GM23338 (cell line): Measurements from ENCODE around the gene PRR33. TPM values are rescaled to one million over a fixed set of nuclear protein-coding genes. Genes with fewer than 3 reads are reported as not detected.

Source experiments
- ATAC-seq: fragments of 200-7000 bp; cut with Tn5 transposase; 3 replicates; pipeline ENCODE4 v1.9.1; 2020
- DNase-seq: peaks from one replicate; pipeline ENCODE4 v3.0.0-alpha.2; 2015; ENCODE audit warnings: low spot score
- H2AFZ ChIP-seq: fragments of 200-600 bp; sonication (generic); 2 replicates; pipeline ENCODE4 v1.8.0; 2016; ENCODE audit warnings: antibody characterized with exemption, mild to moderate bottlenecking, moderate library complexity
- H3F3A ChIP-seq: fragments of 200-600 bp; sonication (generic); replicated peaks from 2 replicates; pipeline ENCODE4 v1.8.0; 2017; ENCODE audit warnings: antibody characterized with exemption, mixed run types, low read depth
- H3K27ac ChIP-seq: fragments of 200-600 bp; sonication (generic); 2 replicates; pipeline ENCODE4 v1.6.1; 2016; ENCODE audit warnings: low read depth
- H3K27me3 ChIP-seq: fragments of 200-600 bp; sonication (generic); 2 replicates; pipeline ENCODE4 v1.8.0; 2016; ENCODE audit warnings: mild to moderate bottlenecking, mixed run types, moderate library complexity; ENCODE audit not compliant: insufficient read depth
- H3K36me3 ChIP-seq: fragments of 200-600 bp; sonication (generic); 2 replicates; pipeline ENCODE4 v1.8.0; 2016; ENCODE audit warnings: mild to moderate bottlenecking; ENCODE audit not compliant: insufficient read depth
- H3K4me1 ChIP-seq: fragments of 200-600 bp; sonication (generic); 2 replicates; pipeline ENCODE4 v1.8.0; 2016; ENCODE audit warnings: mild to moderate bottlenecking, moderate library complexity; ENCODE audit not compliant: insufficient read depth
- H3K4me2 ChIP-seq: fragments of 200-600 bp; sonication (generic); 2 replicates; pipeline ENCODE4 v1.7.1; 2017; ENCODE audit warnings: mixed run types
- H3K4me3 ChIP-seq: fragments of 200-600 bp; sonication (generic); 2 replicates; pipeline ENCODE4 v1.6.1; 2016; ENCODE audit warnings: mixed run types
- H3K79me2 ChIP-seq: fragments of 200-600 bp; sonication (generic); replicated peaks from 2 replicates; pipeline ENCODE4 v1.8.0; 2017; ENCODE audit warnings: mild to moderate bottlenecking; ENCODE audit not compliant: insufficient read depth
- H3K9me2 ChIP-seq: fragments of 200-600 bp; sonication (generic); 2 replicates; pipeline ENCODE4 v1.8.0; 2017; ENCODE audit not compliant: insufficient read depth
- H4K20me1 ChIP-seq: fragments of 200-600 bp; sonication (generic); replicated peaks from 2 replicates; pipeline ENCODE4 v1.8.0; 2017; ENCODE audit warnings: mild to moderate bottlenecking; ENCODE audit not compliant: insufficient read depth
- H3K27ac Mint-ChIP-seq: 2 replicates; pipeline ENCODE4 v1.8.0; 2020; ENCODE audit warnings: inconsistent platforms, mild to moderate bottlenecking, moderate library complexity, mixed read lengths
- H3K27me3 Mint-ChIP-seq: 3 replicates; pipeline ENCODE4 v1.8.0; 2022; ENCODE audit warnings: low read depth, mild to moderate bottlenecking, moderate library complexity, mixed read lengths, inconsistent platforms; ENCODE audit not compliant: insufficient read depth, poor library complexity
- H3K36me3 Mint-ChIP-seq: 3 replicates; pipeline ENCODE4 v1.8.0; 2021; ENCODE audit warnings: low read depth, mild to moderate bottlenecking, inconsistent platforms, moderate library complexity, mixed read lengths
- H3K4me1 Mint-ChIP-seq: 3 replicates; pipeline ENCODE4 v1.8.0; 2020; ENCODE audit warnings: mild to moderate bottlenecking, inconsistent platforms, mixed read lengths
- H3K4me3 Mint-ChIP-seq: 3 replicates; pipeline ENCODE4 v1.8.0; 2021; ENCODE audit warnings: moderate library complexity, mild to moderate bottlenecking, inconsistent platforms, mixed read lengths
- H3K9me3 Mint-ChIP-seq: 3 replicates; pipeline ENCODE4 v1.8.0; 2020; ENCODE audit warnings: moderate library complexity, mild to moderate bottlenecking, inconsistent platforms, mixed read lengths
- CREB1 ChIP-seq: fragments of 250-450 bp; sonication (Bioruptor Pico); IDR thresholded peaks from 2 replicates; pipeline ENCODE4 v1.5.0; 2020; ENCODE audit warnings: low read depth, mild to moderate bottlenecking, moderate library complexity
- EZH2 ChIP-seq: fragments of 200-600 bp; sonication (generic); IDR thresholded peaks from one replicate; pipeline ENCODE4 v1.8.0; 2017; ENCODE audit warnings: antibody characterized with exemption, mild to moderate bottlenecking, low read depth; ENCODE audit not compliant: unreplicated experiment
- EZH2phosphoT487 ChIP-seq: fragments of 200-600 bp; sonication (generic); IDR thresholded peaks from one replicate; pipeline ENCODE4 v1.8.1; 2018; ENCODE audit warnings: antibody characterized with exemption; ENCODE audit not compliant: unreplicated experiment
- JUNB ChIP-seq: IDR thresholded peaks from one replicate; pipeline ENCODE4 v1.6.1; 2016; ENCODE audit warnings: antibody characterized with exemption; ENCODE audit not compliant: unreplicated experiment
- NANOG ChIP-seq: IDR thresholded peaks from 2 replicates; pipeline ENCODE4 v1.6.1; 2016; ENCODE audit warnings: antibody characterized with exemption, borderline replicate concordance
- POLR2AphosphoS5 ChIP-seq: IDR thresholded peaks from 2 replicates; pipeline ENCODE4 v1.6.1; 2016; ENCODE audit warnings: antibody characterized with exemption, low read depth
- STAT1 ChIP-seq: IDR thresholded peaks from one replicate; pipeline ENCODE4 v1.6.1; 2016; ENCODE audit warnings: antibody characterized with exemption; ENCODE audit not compliant: unreplicated experiment
- ZNF114 ChIP-seq: fragments of 250-450 bp; sonication (Bioruptor Pico); IDR thresholded peaks from 2 replicates; pipeline ENCODE4 v1.5.0; 2020; ENCODE audit warnings: mild to moderate bottlenecking, moderate library complexity
- ZNF331 ChIP-seq: fragments of 250-450 bp; sonication (Bioruptor Pico); IDR thresholded peaks from 2 replicates; pipeline ENCODE4 v1.5.0; 2020; ENCODE audit warnings: low read depth, mild to moderate bottlenecking, moderate library complexity
- polyA plus RNA-seq: library from polyadenylated mRNA; unstranded; fragments of >200 nt; fragmentation: Nextera tagmentation; extraction: Ambion mirVana; gene quantifications from 2 replicates; pipeline ENCODE4 v1.2.1, GENCODE V29; 2016
- total RNA-seq: library from RNA; depleted of rRNA; stranded (reverse); fragments of >200 nt; shearing (Covaris generic); gene quantifications from 2 replicates; pipeline ENCODE4 v1.2.3, GENCODE V29; 2014
- TF ChIP-seq, protein P1 (sequence below): IDR thresholded peaks from one replicate; pipeline ENCODE4 v1.6.1; 2018; ENCODE audit warnings: antibody characterized with exemption; ENCODE audit not compliant: unreplicated experiment
- TF ChIP-seq, protein P2 (sequence below), 2 experiments: fragments of 200-600 bp in 1 of 2; sonication (generic) in 1 of 2; conservative IDR thresholded peaks; 2 replicates each; pipeline versions ENCODE4 v1.5.1 to v1.6.1; 2016 to 2017; ENCODE audit warnings: antibody characterized with exemption in 2 of 2, low read depth in 2 of 2, mild to moderate bottlenecking in 2 of 2, moderate library complexity in 1 of 2
- TF ChIP-seq, protein P3 (sequence below): fragments of 250-450 bp; sonication (Bioruptor Pico); IDR thresholded peaks from 2 replicates; pipeline ENCODE4 v1.5.0; 2020; ENCODE audit warnings: mild to moderate bottlenecking, moderate library complexity
- TF ChIP-seq, protein P4 (sequence below): IDR thresholded peaks from 2 replicates; pipeline ENCODE4 v1.6.1; 2016; ENCODE audit warnings: antibody characterized with exemption

PRR33 gene
- total and polyA plus RNA-seq, 2 experiments from 2014 or later, result not detected

DNA sequence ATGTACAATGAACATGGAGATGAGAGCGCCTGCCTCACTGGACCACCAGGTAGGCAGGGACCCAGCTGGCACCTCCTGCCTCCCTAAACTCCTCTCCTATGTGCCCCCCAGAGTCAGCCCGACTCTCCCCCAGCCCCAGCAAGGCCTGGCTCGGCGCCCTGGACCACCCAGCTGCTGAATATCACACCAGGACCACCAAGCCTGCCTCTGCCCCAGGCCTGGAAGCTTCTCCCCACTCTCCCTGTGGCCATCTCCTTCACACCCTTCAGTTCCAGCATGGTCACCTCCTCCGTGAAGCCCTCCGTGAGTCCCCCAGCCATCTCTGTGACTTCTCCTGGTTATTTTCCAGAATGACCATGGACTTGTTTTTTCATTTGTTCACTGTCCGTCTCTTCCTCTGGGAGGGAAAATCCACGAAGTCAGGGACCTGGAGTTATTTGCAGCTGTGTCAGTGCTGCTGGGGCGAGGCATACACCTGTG lies 45.2 kb downstream of the PRR33 start:
- Histone ChIP-seq H4K20me1 (no peaks in the 10 kb centered on the region), H3K4me3 (no peak overlapping the region), H3K9me2 (no peaks in the 10 kb centered on the region), H3K79me2 (no peaks in the 10 kb centered on the region), H2AFZ (no peak overlapping the region), H3K4me1 (no peaks in the 10 kb centered on the region), H3K36me3 (no peaks in the 10 kb centered on the region), H3K4me2 (no peak overlapping the region), H3F3A (no peaks in the 10 kb centered on the region), H3K27me3 (no peaks in the 10 kb centered on the region), H3K27ac (no peak overlapping the region)
- TF ChIP-seq, protein P1, sequence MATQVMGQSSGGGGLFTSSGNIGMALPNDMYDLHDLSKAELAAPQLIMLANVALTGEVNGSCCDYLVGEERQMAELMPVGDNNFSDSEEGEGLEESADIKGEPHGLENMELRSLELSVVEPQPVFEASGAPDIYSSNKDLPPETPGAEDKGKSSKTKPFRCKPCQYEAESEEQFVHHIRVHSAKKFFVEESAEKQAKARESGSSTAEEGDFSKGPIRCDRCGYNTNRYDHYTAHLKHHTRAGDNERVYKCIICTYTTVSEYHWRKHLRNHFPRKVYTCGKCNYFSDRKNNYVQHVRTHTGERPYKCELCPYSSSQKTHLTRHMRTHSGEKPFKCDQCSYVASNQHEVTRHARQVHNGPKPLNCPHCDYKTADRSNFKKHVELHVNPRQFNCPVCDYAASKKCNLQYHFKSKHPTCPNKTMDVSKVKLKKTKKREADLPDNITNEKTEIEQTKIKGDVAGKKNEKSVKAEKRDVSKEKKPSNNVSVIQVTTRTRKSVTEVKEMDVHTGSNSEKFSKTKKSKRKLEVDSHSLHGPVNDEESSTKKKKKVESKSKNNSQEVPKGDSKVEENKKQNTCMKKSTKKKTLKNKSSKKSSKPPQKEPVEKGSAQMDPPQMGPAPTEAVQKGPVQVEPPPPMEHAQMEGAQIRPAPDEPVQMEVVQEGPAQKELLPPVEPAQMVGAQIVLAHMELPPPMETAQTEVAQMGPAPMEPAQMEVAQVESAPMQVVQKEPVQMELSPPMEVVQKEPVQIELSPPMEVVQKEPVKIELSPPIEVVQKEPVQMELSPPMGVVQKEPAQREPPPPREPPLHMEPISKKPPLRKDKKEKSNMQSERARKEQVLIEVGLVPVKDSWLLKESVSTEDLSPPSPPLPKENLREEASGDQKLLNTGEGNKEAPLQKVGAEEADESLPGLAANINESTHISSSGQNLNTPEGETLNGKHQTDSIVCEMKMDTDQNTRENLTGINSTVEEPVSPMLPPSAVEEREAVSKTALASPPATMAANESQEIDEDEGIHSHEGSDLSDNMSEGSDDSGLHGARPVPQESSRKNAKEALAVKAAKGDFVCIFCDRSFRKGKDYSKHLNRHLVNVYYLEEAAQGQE, result no peak
- TF ChIP-seq EZH2phosphoT487, result no peak
- TF ChIP-seq, protein P2, sequence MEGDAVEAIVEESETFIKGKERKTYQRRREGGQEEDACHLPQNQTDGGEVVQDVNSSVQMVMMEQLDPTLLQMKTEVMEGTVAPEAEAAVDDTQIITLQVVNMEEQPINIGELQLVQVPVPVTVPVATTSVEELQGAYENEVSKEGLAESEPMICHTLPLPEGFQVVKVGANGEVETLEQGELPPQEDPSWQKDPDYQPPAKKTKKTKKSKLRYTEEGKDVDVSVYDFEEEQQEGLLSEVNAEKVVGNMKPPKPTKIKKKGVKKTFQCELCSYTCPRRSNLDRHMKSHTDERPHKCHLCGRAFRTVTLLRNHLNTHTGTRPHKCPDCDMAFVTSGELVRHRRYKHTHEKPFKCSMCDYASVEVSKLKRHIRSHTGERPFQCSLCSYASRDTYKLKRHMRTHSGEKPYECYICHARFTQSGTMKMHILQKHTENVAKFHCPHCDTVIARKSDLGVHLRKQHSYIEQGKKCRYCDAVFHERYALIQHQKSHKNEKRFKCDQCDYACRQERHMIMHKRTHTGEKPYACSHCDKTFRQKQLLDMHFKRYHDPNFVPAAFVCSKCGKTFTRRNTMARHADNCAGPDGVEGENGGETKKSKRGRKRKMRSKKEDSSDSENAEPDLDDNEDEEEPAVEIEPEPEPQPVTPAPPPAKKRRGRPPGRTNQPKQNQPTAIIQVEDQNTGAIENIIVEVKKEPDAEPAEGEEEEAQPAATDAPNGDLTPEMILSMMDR (conservative IDR thresholded peaks at IDR 0.05; ENCODE audit: low read depth in 2 of 2), result no peak
- TF ChIP-seq CREB1, result no peak
- no peak for TF ChIP-seq JUNB
- TF ChIP-seq ZNF114 (CRISPR knock-in tag), result no peak
- TF ChIP-seq, protein P3, sequence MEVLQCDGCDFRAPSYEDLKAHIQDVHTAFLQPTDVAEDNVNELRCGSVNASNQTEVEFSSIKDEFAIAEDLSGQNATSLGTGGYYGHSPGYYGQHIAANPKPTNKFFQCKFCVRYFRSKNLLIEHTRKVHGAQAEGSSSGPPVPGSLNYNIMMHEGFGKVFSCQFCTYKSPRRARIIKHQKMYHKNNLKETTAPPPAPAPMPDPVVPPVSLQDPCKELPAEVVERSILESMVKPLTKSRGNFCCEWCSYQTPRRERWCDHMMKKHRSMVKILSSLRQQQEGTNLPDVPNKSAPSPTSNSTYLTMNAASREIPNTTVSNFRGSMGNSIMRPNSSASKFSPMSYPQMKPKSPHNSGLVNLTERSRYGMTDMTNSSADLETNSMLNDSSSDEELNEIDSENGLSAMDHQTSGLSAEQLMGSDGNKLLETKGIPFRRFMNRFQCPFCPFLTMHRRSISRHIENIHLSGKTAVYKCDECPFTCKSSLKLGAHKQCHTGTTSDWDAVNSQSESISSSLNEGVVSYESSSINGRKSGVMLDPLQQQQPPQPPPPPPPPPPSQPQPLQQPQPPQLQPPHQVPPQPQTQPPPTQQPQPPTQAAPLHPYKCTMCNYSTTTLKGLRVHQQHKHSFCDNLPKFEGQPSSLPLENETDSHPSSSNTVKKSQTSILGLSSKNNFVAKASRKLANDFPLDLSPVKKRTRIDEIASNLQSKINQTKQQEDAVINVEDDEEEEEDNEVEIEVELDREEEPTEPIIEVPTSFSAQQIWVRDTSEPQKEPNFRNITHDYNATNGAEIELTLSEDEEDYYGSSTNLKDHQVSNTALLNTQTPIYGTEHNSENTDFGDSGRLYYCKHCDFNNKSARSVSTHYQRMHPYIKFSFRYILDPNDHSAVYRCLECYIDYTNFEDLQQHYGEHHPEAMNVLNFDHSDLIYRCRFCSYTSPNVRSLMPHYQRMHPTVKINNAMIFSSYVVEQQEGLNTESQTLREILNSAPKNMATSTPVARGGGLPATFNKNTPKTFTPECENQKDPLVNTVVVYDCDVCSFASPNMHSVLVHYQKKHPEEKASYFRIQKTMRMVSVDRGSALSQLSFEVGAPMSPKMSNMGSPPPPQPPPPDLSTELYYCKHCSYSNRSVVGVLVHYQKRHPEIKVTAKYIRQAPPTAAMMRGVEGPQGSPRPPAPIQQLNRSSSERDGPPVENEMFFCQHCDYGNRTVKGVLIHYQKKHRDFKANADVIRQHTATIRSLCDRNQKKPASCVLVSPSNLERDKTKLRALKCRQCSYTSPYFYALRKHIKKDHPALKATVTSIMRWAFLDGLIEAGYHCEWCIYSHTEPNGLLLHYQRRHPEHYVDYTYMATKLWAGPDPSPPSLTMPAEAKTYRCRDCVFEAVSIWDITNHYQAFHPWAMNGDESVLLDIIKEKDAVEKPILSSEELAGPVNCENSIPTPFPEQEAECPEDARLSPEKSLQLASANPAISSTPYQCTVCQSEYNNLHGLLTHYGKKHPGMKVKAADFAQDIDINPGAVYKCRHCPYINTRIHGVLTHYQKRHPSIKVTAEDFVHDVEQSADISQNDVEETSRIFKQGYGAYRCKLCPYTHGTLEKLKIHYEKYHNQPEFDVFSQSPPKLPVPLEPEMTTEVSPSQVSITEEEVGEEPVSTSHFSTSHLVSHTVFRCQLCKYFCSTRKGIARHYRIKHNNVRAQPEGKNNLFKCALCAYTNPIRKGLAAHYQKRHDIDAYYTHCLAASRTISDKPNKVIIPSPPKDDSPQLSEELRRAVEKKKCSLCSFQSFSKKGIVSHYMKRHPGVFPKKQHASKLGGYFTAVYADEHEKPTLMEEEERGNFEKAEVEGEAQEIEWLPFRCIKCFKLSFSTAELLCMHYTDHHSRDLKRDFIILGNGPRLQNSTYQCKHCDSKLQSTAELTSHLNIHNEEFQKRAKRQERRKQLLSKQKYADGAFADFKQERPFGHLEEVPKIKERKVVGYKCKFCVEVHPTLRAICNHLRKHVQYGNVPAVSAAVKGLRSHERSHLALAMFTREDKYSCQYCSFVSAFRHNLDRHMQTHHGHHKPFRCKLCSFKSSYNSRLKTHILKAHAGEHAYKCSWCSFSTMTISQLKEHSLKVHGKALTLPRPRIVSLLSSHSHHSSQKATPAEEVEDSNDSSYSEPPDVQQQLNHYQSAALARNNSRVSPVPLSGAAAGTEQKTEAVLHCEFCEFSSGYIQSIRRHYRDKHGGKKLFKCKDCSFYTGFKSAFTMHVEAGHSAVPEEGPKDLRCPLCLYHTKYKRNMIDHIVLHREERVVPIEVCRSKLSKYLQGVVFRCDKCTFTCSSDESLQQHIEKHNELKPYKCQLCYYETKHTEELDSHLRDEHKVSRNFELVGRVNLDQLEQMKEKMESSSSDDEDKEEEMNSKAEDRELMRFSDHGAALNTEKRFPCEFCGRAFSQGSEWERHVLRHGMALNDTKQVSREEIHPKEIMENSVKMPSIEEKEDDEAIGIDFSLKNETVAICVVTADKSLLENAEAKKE (CRISPR knock-in tag), result no peak
- no peak for TF ChIP-seq ZNF331 (CRISPR knock-in tag)
- no peak for TF ChIP-seq STAT1
- TF ChIP-seq, protein P4, sequence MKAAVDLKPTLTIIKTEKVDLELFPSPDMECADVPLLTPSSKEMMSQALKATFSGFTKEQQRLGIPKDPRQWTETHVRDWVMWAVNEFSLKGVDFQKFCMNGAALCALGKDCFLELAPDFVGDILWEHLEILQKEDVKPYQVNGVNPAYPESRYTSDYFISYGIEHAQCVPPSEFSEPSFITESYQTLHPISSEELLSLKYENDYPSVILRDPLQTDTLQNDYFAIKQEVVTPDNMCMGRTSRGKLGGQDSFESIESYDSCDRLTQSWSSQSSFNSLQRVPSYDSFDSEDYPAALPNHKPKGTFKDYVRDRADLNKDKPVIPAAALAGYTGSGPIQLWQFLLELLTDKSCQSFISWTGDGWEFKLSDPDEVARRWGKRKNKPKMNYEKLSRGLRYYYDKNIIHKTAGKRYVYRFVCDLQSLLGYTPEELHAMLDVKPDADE, result no peak
- TF ChIP-seq EZH2, result no peak
- TF ChIP-seq NANOG, result no peak
- TF ChIP-seq POLR2AphosphoS5, result no peak
- peaks cover 12% of the 10 kb centered on the region for H3K27me3 Mint-ChIP-seq
- ATAC-seq, result no peak
- no peaks in the 10 kb centered on the region for H3K36me3 Mint-ChIP-seq
- DNase-seq, result no peak
- H3K9me3 Mint-ChIP-seq, result no peaks in the 10 kb centered on the region; the same call in 2 of the 3 replicates
- H3K27ac Mint-ChIP-seq, result no peak overlapping the region; the same call in 1 of the 2 replicates
- H3K4me3 Mint-ChIP-seq, result no peak overlapping the region
- no peaks in the 10 kb centered on the region for H3K4me1 Mint-ChIP-seq
